OCI-LY1 (cell line): ENCODE measurements around the gene C6orf163.

Experiments
- CTCF ChIP-seq: fragments of 200-600 bp; sonication (generic), shearing (Covaris generic); IDR thresholded peaks from 2 replicates; pipeline ENCODE4 v1.5.1; 2017; ENCODE audit warnings: mild to moderate bottlenecking, antibody characterized with exemption, low read length, moderate library complexity, mixed read lengths
- EZH2 ChIP-seq: fragments of 200-600 bp; sonication (generic), shearing (Covaris generic); IDR thresholded peaks from 2 replicates; pipeline ENCODE4 v1.8.0; 2017; ENCODE audit warnings: borderline replicate concordance, mixed run types, mild to moderate bottlenecking, antibody characterized with exemption, low read length, moderate library complexity, mixed read lengths

- no peak for TF ChIP-seq CTCF
- no peak for TF ChIP-seq EZH2
Measured at GRCh38 chr6:87308970-87309369, 35.6 kb upstream of the C6orf163 start.
